Measurements from ENCODE around the gene RALGPS2.

Gene RALGPS2

DNA sequence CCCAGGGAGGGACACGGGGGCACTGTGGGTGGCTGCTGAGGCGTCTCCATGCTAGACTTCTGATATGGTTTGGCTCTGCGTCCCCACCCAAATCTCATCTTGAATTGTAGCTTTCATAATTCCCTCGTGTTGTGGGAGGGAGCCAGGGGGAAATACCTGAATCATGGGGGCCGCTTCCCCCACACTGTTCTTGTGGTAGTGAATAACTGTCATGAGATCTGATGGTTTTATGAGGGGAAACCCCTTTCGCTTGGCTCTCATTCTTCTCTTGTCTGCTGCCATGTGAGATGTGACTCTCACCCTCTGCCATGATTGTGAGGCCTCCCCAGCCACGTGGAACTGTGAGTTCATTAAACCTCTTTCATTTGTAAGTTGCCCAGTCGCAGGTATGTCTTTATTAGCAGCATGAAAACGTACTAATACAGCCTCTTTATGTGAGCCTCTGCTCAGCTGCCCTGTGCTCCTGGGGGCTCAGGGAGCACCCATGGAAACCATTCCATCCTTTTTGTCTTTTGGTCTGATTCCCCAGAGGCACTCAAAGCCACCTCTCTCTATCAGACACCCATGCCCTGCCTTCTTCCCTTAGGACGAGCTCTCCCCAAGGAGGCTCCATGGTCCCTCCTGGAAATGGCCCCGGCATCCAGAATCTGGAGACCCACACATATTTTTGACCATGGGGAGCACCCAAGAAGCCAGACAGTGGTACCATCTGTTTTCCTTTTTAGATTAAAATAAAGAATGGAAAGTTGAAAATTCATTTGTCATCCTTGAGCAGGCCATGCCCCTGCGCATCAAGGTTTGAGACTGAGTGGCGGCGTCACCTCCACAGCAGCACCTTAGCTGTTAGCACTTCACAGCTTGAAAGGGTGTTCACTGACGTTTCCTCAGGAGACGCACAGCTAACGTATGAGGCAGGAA lies 234.8 kb downstream of the RALGPS2 start:
- Histone ChIP-seq H3K27ac (no peak overlapping the region), H3K27me3 (replicated peaks) (no peaks in the 10 kb centered on the region), H3K4me3 (ENCODE audit: low read depth, low read length) (no peak overlapping the region), H3K36me3 (replicated peaks) (no peaks in the 10 kb centered on the region)
- TF ChIP-seq, protein P1, sequence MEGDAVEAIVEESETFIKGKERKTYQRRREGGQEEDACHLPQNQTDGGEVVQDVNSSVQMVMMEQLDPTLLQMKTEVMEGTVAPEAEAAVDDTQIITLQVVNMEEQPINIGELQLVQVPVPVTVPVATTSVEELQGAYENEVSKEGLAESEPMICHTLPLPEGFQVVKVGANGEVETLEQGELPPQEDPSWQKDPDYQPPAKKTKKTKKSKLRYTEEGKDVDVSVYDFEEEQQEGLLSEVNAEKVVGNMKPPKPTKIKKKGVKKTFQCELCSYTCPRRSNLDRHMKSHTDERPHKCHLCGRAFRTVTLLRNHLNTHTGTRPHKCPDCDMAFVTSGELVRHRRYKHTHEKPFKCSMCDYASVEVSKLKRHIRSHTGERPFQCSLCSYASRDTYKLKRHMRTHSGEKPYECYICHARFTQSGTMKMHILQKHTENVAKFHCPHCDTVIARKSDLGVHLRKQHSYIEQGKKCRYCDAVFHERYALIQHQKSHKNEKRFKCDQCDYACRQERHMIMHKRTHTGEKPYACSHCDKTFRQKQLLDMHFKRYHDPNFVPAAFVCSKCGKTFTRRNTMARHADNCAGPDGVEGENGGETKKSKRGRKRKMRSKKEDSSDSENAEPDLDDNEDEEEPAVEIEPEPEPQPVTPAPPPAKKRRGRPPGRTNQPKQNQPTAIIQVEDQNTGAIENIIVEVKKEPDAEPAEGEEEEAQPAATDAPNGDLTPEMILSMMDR (IDR thresholded peaks at IDR 0.05; ENCODE audit: low read depth, low read length, missing control alignments): no peak
- in situ Hi-C loops (cut with HindIII; ENCODE audit: low pct_ligation_motif_present, low sequenced_read_pairs): no loop called here
- no peak for DNase-seq

DNA sequence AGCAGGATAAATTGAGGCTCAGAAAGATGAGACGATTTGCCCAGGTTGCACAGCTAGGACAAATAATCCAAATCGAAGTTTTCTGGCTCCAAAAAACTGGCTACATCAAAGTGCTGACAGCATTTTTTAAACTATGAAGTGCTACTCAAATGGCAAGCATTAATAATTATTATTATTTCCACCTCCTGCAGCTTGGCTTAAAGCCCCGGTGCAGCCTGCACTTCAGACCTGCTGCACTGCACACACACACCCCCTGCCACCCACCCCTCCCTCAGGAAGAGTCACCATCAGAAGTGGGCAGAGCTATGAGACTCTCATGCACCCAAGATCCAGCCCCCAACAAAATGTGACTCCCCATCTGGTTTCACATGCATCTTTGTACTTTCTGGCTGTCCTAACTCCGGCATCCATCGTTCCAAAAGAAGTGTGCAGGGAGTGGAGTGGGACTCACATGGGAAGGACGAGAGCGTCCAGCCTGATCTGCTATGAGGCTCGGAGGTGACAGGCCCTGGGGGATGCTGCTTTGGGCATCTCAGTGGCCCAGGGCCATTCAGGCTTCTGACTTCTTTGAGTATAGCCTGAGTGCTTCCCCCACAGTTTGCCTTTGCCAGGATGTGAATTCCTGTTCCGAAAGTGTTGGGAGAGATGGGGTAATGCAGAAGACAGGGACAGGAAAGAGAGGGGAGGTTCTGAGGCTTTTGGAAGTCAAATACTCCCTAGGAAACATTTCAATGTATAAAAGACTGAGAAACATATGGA lies 235.6 kb downstream of the RALGPS2 start:
- H3K27me3 ChIP-seq (replicated peaks): no peaks in the 10 kb centered on the region
- TF ChIP-seq, protein P1 (IDR thresholded peaks at IDR 0.05; ENCODE audit: low read depth, low read length, missing control alignments): no peak
- no peak overlapping the region for H3K27ac ChIP-seq
- no peak for DNase-seq
- H3K36me3 ChIP-seq (replicated peaks): no peaks in the 10 kb centered on the region
- H3K4me3 ChIP-seq (ENCODE audit: low read depth, low read length): no peak overlapping the region
- in situ Hi-C loops (cut with HindIII; ENCODE audit: low pct_ligation_motif_present, low sequenced_read_pairs): no loop called here

DNA sequence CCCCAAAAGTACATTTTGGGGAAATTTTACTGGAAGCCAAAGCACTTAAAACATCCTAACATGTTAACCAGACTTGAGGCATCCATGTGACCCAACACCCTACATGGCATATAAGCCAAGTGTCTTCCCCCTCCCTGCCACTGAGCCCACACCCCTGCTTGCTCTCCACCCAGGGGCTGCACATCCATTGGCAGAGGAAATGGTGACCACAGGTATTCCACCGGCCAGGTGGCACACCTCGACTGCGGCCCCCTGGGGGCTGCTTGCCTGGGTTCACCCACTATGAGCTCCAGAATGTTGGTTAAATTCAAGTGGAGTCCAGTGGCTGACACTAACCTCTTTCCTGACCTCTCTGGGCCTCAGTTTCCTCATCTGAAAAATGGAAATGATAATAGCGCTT lies 236.3 kb downstream of the RALGPS2 start:
- TF ChIP-seq, protein P1 (IDR thresholded peaks at IDR 0.05; ENCODE audit: low read depth, low read length, missing control alignments): no peak
- Histone ChIP-seq H3K27ac (no peak overlapping the region), H3K4me3 (ENCODE audit: low read depth, low read length) (no peak overlapping the region), H3K27me3 (replicated peaks) (no peaks in the 10 kb centered on the region), H3K36me3 (replicated peaks) (no peaks in the 10 kb centered on the region)
- DNase-seq: no peak
- in situ Hi-C loops (cut with HindIII; ENCODE audit: low pct_ligation_motif_present, low sequenced_read_pairs): no loop called here

DNA sequence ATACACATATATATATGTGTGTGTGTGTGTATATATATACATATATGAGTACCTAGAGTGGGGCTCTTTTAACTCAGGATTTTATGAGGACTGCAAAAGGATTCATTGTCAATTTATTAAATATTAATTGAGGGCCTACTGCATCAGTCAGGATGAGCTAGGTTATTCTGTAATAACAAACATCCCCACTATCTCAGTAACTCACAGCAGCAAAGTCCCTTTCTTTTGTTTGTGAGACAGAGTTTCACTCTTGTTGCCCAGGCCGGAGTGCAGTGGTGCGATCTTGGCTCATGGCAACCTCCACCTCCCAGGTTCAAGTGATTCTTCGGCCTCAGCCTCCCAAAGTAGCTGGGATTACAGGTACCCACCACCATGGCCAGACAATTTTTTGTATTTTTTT lies 236.8 kb downstream of the RALGPS2 start:
- no peak overlapping the region for H3K4me3 ChIP-seq (ENCODE audit: low read depth, low read length)
- TF ChIP-seq, protein P1 (IDR thresholded peaks at IDR 0.05; ENCODE audit: low read depth, low read length, missing control alignments): no peak
- no peak for DNase-seq
- no peaks in the 10 kb centered on the region for H3K36me3 ChIP-seq (replicated peaks)
- no peaks in the 10 kb centered on the region for H3K27me3 ChIP-seq (replicated peaks)
- no peak overlapping the region for H3K27ac ChIP-seq
- in situ Hi-C loops (cut with HindIII; ENCODE audit: low pct_ligation_motif_present, low sequenced_read_pairs): no loop called here

DNA sequence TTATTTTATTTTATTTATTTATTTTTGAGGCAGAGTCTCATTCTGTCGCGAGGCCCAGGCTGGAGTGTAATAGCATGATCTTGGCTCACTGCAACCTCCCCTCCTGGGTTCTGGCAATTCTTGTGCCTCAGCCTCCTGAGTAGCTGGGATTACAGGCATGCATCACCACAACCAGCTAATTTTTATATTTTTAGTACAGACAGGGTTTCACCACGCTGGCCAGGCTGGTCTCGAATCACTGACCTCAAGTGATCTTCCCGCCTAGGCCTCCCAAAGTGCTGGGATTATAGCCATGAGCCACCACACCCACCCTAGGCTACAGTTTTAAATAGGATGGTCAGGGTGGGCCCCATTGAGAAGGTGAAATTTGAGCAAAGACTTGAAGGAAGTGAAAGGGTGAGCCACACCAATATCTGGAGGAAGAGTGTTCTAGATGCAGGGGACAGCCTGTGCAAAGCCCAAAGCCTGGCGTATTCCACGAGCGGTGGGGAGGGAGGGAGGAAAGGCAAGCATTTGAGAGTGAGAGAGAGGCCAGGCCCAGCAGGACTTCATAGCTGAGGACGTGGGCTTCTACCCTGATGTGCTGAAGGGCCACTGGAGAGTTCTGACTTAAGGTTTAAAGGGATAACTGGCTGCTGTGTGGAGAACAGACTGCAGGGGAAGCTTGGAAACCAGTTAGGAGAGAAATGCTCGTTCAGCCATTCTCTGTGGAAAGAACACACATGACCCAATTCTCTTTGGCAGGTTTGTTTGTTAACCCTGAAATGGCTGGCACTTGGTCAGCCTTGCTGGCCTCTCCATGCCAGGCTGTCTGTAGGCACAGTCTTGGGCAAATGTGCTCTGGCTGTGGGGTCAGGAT lies 238.0 kb downstream of the RALGPS2 start:
- in situ Hi-C loops (cut with HindIII; ENCODE audit: low pct_ligation_motif_present, low sequenced_read_pairs): no loop called here
- no peaks in the 10 kb centered on the region for H3K27me3 ChIP-seq (replicated peaks)
- DNase-seq: no peak

More for the DNA sequence above, 238.0 kb downstream of the RALGPS2 start:
- TF ChIP-seq, protein P1 (IDR thresholded peaks at IDR 0.05; ENCODE audit: low read depth, low read length, missing control alignments): no peak
- Histone ChIP-seq H3K27ac (no peak overlapping the region), H3K4me3 (ENCODE audit: low read depth, low read length) (no peak overlapping the region), H3K36me3 (replicated peaks) (no peaks in the 10 kb centered on the region)

Data from brain microvascular endothelial cell (primary cell).